KMS-11 (cell line): ENCODE data around the gene DIAPH3.

Experiments used
- H2AFZ ChIP-seq: fragments of 200-600 bp; sonication (generic); 2 replicates; pipeline ENCODE4 v1.6.1; 2016; ENCODE audit warnings: antibody characterized with exemption, mixed run types, low read depth
- H3K27ac ChIP-seq: fragments of 200-600 bp; sonication (generic); 2 replicates; pipeline ENCODE4 v1.6.1; 2016; ENCODE audit warnings: mild to moderate bottlenecking, mixed run types
- H3K27me3 ChIP-seq: fragments of 200-600 bp; sonication (generic); 2 replicates; pipeline ENCODE4 v1.6.1; 2017; ENCODE audit warnings: mild to moderate bottlenecking, low read depth, mixed run types, moderate library complexity; ENCODE audit not compliant: insufficient read depth
- H3K36me3 ChIP-seq: fragments of 200-600 bp; sonication (generic); 2 replicates; pipeline ENCODE4 v1.6.1; 2017; ENCODE audit warnings: mild to moderate bottlenecking, mixed run types; ENCODE audit not compliant: insufficient read depth
- H3K4me1 ChIP-seq: fragments of 200-600 bp; sonication (generic); 2 replicates; pipeline ENCODE4 v1.6.1; 2016; ENCODE audit warnings: mild to moderate bottlenecking, low read depth, mixed run types; ENCODE audit not compliant: poor library complexity, severe bottlenecking
- H3K4me2 ChIP-seq: fragments of 200-600 bp; sonication (generic); 2 replicates; pipeline ENCODE4 v1.7.0; 2016; ENCODE audit warnings: mild to moderate bottlenecking, mixed run types
- H3K4me3 ChIP-seq: fragments of 200-600 bp; sonication (generic); IDR thresholded peaks from 2 replicates; pipeline ENCODE4 v1.6.1; 2017; ENCODE audit warnings: low read depth, low read length, mixed read lengths; ENCODE audit not compliant: insufficient read depth
- H3K79me2 ChIP-seq: fragments of 200-600 bp; sonication (generic); 2 replicates; pipeline ENCODE4 v1.6.1; 2016; ENCODE audit warnings: low read depth, mixed run types; ENCODE audit not compliant: insufficient read depth
- H3K9ac ChIP-seq: fragments of 200-600 bp; sonication (generic); 2 replicates; pipeline ENCODE4 v1.6.1; 2016; ENCODE audit warnings: mild to moderate bottlenecking, mixed run types
- H4K20me1 ChIP-seq: fragments of 200-600 bp; sonication (generic); 2 replicates; pipeline ENCODE4 v1.6.1; 2016; ENCODE audit warnings: mild to moderate bottlenecking, mixed run types; ENCODE audit not compliant: insufficient read depth
- TF ChIP-seq, protein P1 (sequence below): fragments of 200-600 bp; sonication (generic); conservative IDR thresholded peaks from 2 replicates; pipeline ENCODE4 v1.6.1; 2017; ENCODE audit warnings: low read depth, mild to moderate bottlenecking, antibody characterized with exemption, low read length, moderate library complexity, mixed read lengths

Gene DIAPH3

DNA sequence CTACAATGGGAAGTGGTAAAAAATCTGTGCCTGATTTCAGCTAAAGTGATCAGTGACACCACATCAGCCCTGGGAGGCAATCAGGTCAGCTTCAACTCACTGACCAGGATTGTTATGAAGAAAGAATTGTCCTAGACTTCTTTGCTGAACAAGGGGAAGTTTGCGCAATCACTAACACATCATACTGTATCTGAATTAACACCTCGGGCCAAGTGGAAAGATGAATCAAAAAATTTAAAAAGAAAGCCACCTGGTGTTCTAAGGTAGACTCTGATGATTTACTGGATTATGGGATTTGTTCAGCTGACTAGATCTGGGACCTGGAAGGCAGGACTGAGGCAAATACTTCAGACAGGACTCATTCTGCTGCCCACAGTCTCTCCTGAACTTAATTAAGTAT lies 161.8 kb downstream of the DIAPH3 start:
- H3K27ac ChIP-seq: no peak overlapping the region
- no peak overlapping the region for H3K4me3 ChIP-seq
- no peaks in the 10 kb centered on the region for H3K27me3 ChIP-seq
- H3K9ac ChIP-seq: no peak overlapping the region
- H2AFZ ChIP-seq: no peak overlapping the region
- no peak overlapping the region for H3K4me2 ChIP-seq
- TF ChIP-seq, protein P1, sequence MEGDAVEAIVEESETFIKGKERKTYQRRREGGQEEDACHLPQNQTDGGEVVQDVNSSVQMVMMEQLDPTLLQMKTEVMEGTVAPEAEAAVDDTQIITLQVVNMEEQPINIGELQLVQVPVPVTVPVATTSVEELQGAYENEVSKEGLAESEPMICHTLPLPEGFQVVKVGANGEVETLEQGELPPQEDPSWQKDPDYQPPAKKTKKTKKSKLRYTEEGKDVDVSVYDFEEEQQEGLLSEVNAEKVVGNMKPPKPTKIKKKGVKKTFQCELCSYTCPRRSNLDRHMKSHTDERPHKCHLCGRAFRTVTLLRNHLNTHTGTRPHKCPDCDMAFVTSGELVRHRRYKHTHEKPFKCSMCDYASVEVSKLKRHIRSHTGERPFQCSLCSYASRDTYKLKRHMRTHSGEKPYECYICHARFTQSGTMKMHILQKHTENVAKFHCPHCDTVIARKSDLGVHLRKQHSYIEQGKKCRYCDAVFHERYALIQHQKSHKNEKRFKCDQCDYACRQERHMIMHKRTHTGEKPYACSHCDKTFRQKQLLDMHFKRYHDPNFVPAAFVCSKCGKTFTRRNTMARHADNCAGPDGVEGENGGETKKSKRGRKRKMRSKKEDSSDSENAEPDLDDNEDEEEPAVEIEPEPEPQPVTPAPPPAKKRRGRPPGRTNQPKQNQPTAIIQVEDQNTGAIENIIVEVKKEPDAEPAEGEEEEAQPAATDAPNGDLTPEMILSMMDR: no peak
- no peaks in the 10 kb centered on the region for H4K20me1 ChIP-seq
- H3K79me2 ChIP-seq: no peaks in the 10 kb centered on the region
- no peaks in the 10 kb centered on the region for H3K36me3 ChIP-seq
- H3K4me1 ChIP-seq: no peaks in the 10 kb centered on the region

GRCh38 chr13:60000976-60001375 lies 162.8 kb downstream of the DIAPH3 start:
- no peak overlapping the region for H3K4me3 ChIP-seq
- TF ChIP-seq, protein P1: no peak
- H2AFZ ChIP-seq: no peak overlapping the region
- no peak overlapping the region for H3K4me2 ChIP-seq
- H3K27ac ChIP-seq: no peak overlapping the region
- no peaks in the 10 kb centered on the region for H3K79me2 ChIP-seq
- no peak overlapping the region for H3K9ac ChIP-seq
- H3K27me3 ChIP-seq: no peaks in the 10 kb centered on the region
- no peaks in the 10 kb centered on the region for H4K20me1 ChIP-seq
- H3K36me3 ChIP-seq: no peaks in the 10 kb centered on the region
- no peaks in the 10 kb centered on the region for H3K4me1 ChIP-seq

DNA sequence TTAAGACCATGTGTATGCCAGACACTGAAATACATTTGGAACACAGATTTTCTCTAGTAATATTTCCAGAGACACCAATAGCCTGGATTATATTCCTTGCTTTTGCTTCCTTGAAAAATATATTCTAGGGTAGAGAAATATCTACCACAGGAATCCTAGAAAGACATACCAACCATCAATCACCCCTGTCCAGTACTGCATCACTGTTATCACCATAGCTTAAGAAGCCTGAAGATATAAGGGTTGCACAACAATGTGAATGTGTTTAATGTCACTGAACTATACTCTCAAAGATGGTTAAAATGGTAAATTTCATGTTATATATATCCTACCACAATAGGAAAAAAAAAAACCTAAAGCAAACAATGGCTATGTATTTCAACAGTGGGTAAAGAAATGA lies 163.6 kb downstream of the DIAPH3 start:
- no peak overlapping the region for H2AFZ ChIP-seq
- H3K4me1 ChIP-seq: no peaks in the 10 kb centered on the region
- H3K27ac ChIP-seq: no peak overlapping the region
- TF ChIP-seq, protein P1: no peak
- no peak overlapping the region for H3K4me3 ChIP-seq
- H3K9ac ChIP-seq: no peak overlapping the region
- no peak overlapping the region for H3K4me2 ChIP-seq
- H3K27me3 ChIP-seq: no peaks in the 10 kb centered on the region
- no peaks in the 10 kb centered on the region for H3K36me3 ChIP-seq
- no peaks in the 10 kb centered on the region for H3K79me2 ChIP-seq
- H4K20me1 ChIP-seq: no peaks in the 10 kb centered on the region

DNA sequence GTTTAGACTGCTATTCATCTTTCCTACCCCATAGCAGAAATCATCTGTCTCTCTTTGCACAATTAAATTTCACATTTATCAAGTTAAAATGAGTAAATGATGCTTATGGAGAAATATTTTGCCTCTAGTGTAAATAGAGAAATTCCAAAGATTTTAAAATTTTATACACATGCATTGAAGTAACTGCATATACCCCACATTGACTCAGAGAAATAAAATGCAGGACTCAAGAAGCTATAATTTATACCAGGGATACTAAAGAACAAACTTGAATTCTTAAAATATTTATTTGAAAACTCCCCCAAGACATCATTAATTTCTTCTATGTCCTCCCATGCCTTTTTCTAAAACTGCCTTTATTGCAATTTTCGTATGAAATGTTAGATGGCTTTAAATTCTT lies 165.8 kb downstream of the DIAPH3 start:
- Histone ChIP-seq H3K27ac (no peak overlapping the region), H3K36me3 (no peaks in the 10 kb centered on the region), H3K27me3 (no peaks in the 10 kb centered on the region), H3K79me2 (no peaks in the 10 kb centered on the region), H3K9ac (no peak overlapping the region), H3K4me3 (no peak overlapping the region), H3K4me1 (no peaks in the 10 kb centered on the region), H3K4me2 (no peak overlapping the region), H4K20me1 (no peaks in the 10 kb centered on the region), H2AFZ (no peak overlapping the region)
- TF ChIP-seq, protein P1: no peak
